OCI-LY7 (cell line): ENCODE data around the gene GPR132.

ENCODE experiments used
- CTCF ChIP-seq: fragments of 200-600 bp; sonication (generic); conservative IDR thresholded peaks from 2 replicates; pipeline ENCODE4 v1.5.1; 2014; ENCODE audit warnings: mild to moderate bottlenecking, antibody characterized with exemption, low read length, moderate library complexity, mixed read lengths
- EZH2phosphoT487 ChIP-seq: fragments of 200-600 bp; sonication (generic); IDR thresholded peaks from 2 replicates; pipeline ENCODE4 v1.6.1; 2018; ENCODE audit warnings: low read depth, borderline replicate concordance, mild to moderate bottlenecking, mixed run types, antibody characterized with exemption, low read length, moderate library complexity, mixed read lengths

- TF ChIP-seq CTCF = no peak
- TF ChIP-seq EZH2phosphoT487 = no peak
Measured at GRCh38 chr14:105107781-105108515, 42.7 kb upstream of the GPR132 start.
